Stimulated activated CD4-positive, alpha-beta T cell treated with anti-CD3 and anti-CD28 coated beads, Interleukin-12 subunit alpha, Interleukin-12 subunit beta, amount 100 ng/mL, for 4 hours (primary cell): ENCODE data around the gene TAS2R40.

Experiments
- DNase-seq: peaks from one replicate; pipeline ENCODE4 v3.0.0-alpha.2; 2020

The TAS2R40 gene

GRCh38 chr7:143225047-143225446 is 3.2 kb downstream of the TAS2R40 start:
- DNase-seq, result no peak

- no peak for DNase-seq
Observed at GRCh38 chr7:143227806-143228205, 6.0 kb downstream of the TAS2R40 start.

GRCh38 chr7:143229054-143229790 is 7.4 kb downstream of the TAS2R40 start:
- DNase-seq, result no peak

GRCh38 chr7:143230602-143231457 is 9.0 kb downstream of the TAS2R40 start:
- no peak for DNase-seq

- no peak for DNase-seq
Observed at GRCh38 chr7:143233816-143234532, 12.1 kb downstream of the TAS2R40 start.

GRCh38 chr7:143234533-143234875 is 12.7 kb downstream of the TAS2R40 start:
- no peak for DNase-seq

GRCh38 chr7:143235561-143235960 is 13.7 kb downstream of the TAS2R40 start:
- no peak for DNase-seq

GRCh38 chr7:143236408-143236990 is 14.7 kb downstream of the TAS2R40 start:
- DNase-seq, result no peak

- no peak for DNase-seq
Observed at GRCh38 chr7:143237366-143237765, 15.5 kb downstream of the TAS2R40 start.

GRCh38 chr7:143238289-143238980 is 16.6 kb downstream of the TAS2R40 start:
- no peak for DNase-seq

- DNase-seq, result no peak
Observed at GRCh38 chr7:143239813-143240212, 18.0 kb downstream of the TAS2R40 start.

GRCh38 chr7:143240291-143241168 is 18.7 kb downstream of the TAS2R40 start:
- DNase-seq, result peak; percentile 43

GRCh38 chr7:143242306-143242705 is 20.5 kb downstream of the TAS2R40 start:
- no peak for DNase-seq

GRCh38 chr7:143243111-143243510 is 21.3 kb downstream of the TAS2R40 start:
- DNase-seq, result no peak

GRCh38 chr7:143243614-143244013 is 21.8 kb downstream of the TAS2R40 start:
- no peak for DNase-seq

- no peak for DNase-seq
Observed at GRCh38 chr7:143244321-143244720, 22.5 kb downstream of the TAS2R40 start.

- no peak for DNase-seq
Observed at GRCh38 chr7:143245123-143245522, 23.3 kb downstream of the TAS2R40 start.

GRCh38 chr7:143247372-143247771 is 25.5 kb downstream of the TAS2R40 start:
- DNase-seq, result no peak

- DNase-seq, result no peak
Observed at GRCh38 chr7:143248761-143249354, 27.0 kb downstream of the TAS2R40 start.

- no peak for DNase-seq
Observed at GRCh38 chr7:143250199-143250598, 28.4 kb downstream of the TAS2R40 start.

GRCh38 chr7:143250822-143251221 is 29.0 kb downstream of the TAS2R40 start:
- DNase-seq, result no peak
